ENCODE results near the gene FAM186B.

Gene FAM186B

DNA sequence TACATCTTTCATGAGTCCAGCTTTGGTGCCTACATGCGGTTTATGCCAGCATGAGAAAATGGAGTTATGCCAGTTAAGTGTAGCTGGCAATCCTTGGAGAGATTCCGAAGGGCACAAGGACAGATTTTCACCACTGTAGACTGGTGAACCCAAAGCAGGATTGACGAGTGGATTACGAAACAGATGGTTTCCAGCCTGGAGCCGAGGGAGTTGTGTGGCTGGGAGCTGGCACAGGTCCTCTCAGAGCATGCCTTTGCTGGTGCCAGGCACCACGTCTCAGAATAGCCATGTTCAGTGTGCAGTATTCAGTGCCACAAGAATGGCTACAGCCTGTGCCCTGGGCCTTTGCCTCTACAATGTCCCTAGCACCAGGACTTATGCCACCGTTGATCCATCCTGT, 53.4 kb downstream of the FAM186B start:
- no peak for DNase-seq

DNA sequence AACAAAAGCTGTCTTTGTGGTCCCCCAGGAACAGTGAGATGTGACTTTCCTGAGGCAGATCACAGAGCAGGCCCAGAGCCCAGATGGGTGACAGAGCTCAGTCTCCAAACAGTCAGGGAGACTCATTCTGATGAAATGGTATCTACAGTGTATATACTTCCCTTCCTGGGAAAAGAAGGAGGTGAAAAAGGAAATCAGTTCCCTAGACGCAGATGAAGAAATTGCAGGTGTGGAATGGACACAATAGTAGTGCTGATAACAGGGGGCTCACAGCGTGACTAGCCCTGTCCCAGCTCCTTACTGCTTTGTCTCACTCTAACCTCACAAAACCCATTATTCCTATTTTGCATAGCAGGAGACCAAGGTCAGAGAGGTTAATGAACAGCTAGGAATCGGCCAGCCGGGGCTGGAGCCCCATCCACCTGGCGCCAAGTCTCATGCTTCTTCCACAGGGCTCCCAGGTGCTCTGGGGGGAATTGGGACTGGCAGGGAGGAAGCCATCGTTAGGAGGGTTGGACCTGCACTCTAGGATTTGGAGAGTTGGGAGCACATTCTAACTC, 54.7 kb downstream of the FAM186B start:
- no peak for DNase-seq

DNA sequence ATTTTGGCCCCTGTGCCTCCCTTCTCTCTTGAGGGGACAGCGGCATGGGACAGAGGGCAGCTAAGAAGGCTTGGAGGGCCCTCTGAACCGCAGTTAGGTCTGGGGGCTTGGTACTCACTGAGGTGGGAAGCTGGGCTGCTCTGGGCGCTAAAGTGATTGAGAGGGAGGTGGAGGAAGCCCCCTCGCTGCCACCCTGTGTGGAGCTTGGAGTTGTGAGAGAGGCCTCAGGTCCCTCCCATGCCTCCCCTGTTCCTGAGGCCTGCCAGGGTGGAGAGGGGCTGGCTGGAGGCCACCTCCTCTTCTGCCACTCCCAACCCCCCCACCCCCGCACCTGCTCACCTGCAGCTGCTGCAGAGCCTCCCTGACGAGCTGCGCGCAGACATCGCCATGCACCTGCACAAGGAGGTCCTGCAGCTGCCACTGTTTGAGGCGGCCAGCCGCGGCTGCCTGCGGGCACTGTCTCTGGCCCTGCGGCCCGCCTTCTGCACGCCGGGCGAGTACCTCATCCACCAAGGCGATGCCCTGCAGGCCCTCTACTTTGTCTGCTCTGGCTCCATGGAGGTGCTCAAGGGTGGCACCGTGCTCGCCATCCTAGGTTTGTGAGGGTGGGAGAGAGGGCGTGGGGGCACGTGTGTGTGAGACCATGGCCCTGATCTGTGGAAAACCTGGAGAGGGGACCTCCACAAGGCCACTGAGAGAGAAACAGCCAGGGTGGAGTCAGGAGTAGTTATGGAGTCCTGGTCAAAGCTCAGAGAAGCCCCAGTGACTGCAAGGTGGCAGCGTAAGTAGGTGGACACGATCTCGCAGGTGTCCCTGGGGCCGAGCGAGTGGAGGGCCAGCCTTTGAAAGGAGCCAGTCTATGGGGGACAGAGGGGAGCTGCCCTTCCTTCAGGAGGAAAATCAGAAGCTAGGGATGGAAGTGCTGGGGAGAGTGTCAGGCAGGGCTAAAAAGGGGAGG, 55.4 kb downstream of the FAM186B start:
- DNase-seq = peak; percentile 34

DNA sequence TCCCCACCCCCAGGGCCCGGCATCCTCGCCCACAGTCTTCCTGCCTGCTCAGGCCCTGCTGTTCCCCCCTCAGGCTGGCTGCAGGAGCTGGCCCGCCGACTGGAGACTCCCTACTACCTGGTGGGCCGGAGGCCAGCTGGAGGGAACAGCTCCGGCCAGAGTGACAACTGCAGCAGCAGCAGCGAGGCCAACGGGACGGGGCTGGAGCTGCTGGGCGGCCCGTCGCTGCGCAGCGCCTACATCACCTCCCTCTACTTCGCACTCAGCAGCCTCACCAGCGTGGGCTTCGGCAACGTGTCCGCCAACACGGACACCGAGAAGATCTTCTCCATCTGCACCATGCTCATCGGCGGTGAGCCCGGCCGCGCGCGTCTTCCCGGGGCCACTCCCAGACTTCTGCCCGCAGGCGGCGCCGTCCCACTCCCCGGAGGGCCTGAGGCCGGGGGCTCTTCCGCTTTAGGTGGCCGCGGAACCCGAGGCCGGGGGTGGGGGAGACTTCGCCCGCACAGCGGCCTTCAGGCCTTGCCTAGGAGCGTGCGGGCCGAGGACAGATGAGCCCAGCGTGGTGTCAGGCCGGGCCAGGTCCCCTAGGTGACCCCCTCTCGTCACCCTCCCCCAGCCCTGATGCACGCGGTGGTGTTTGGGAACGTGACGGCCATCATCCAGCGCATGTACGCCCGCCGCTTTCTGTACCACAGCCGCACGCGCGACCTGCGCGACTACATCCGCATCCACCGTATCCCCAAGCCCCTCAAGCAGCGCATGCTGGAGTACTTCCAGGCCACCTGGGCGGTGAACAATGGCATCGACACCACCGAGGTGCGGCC, 56.4 kb downstream of the FAM186B start:
- no peak for DNase-seq

DNA sequence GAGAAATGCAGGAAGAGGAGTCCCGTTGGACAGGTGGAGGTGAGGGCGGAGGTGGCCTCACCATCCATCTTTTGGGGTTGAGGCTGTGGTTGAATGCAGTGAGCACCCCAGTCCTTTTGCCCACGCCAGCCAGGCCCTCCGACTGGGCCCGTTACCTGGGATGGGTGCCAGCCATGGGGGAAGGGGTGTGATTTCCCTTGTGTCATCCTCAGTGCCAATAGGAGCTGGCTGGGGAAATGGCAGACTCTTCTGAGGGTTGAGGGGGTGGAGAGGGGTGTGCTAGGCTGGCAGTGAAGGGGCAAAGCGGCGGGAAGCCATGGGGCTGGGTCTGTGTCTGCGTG, 57.0 kb downstream of the FAM186B start:
- DNase-seq = no peak

DNA sequence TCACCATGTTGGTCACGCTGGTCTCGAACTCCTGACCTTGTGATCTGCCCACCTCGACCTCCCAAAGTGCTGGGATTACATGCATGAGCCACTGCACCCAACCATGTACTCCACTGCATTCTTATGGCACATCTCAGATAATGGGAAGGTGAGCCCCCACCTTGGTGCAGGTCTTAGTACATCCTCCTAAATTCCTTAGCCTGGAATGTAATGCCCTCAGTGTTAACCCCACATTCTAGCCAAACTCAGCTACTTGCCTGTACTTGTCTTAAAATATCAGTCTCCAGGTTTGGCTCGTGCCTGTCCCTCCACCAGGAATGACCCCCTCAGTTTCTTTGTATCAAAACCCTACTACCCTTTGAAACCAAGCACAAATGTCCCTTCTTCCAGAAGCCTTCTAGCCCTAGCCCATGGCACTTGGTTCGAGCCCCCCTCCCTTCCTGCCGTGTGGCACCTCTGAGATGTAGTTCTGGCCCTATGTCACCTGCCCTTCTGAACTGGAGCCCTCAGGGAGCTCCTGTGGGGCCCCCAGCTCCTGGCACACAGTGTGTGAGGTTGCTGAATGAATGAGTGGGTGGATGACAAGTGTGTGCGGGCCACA, 58.2 kb downstream of the FAM186B start:
- DNase-seq = no peak

DNA sequence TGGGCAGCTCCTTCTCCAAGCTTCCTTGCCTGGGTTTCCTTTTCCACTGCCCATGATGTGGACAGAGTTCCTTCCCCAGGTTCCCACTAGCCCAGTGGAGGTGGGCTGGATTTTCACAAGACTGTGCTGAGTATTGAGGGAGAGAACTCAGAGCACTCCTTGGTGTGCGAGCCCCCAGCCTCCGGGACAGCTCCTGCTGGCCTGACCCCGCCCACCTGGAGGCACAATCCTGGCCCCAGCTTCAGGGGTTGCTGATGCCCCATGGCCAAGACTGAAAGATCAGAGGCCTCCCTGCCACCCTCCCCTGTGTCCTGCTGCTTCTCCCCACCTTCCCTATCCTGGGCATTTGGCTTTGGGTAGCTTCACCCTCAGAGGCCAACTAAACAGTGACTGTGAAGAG, 59.0 kb downstream of the FAM186B start:
- no peak for DNase-seq

DNA sequence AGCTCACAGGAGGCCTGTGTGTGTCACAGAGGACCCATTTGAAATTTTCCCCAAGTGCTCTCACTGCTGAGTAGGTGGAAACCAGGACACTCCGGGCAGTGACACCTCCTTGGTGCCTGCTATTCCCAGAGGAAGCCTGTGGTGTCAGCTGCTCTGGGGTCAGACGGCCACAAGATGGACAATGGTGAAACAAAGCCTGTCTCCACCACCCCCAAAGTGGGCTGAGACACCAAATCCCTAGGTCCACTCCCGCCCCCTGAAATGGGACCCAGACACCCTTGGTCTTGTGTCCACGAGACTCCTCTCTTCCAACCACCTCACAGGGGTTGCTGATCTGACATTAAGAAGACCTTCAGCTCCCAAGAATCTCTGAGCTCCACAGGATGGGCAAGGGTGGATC, 59.6 kb downstream of the FAM186B start:
- DNase-seq = no peak

DNA sequence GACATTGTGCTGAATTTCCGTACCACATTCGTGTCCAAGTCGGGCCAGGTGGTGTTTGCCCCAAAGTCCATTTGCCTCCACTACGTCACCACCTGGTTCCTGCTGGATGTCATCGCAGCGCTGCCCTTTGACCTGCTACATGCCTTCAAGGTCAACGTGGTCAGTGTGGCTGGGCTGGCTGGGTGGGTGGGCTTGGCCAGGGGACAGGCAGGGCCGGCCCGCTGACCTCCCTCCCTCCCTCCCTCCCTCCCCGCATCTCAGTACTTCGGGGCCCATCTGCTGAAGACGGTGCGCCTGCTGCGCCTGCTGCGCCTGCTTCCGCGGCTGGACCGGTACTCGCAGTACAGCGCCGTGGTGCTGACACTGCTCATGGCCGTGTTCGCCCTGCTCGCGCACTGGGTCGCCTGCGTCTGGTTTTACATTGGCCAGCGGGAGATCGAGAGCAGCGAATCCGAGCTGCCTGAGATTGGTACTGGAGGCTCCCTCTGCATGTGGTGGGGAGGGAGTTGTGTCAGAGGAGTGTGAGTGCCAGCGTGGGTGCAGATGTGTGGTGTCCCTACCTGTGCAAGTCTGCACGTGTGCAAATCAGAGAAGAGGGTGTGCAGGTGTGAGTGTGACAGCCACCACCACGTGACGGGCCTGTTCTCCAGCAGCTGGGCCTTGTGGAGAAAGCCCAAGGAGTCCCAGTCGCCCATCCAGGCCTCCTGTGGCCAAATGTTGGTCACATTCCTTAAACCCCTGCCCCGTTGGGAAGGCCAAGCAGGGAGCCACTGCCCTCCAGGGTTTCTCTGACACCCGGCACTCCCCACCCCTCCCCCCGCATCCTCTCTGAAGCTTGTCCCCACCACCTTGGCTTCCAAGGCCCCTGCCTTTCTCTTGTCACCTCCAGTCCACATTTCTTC, 61.3 kb downstream of the FAM186B start:
- DNase-seq = no peak

DNA sequence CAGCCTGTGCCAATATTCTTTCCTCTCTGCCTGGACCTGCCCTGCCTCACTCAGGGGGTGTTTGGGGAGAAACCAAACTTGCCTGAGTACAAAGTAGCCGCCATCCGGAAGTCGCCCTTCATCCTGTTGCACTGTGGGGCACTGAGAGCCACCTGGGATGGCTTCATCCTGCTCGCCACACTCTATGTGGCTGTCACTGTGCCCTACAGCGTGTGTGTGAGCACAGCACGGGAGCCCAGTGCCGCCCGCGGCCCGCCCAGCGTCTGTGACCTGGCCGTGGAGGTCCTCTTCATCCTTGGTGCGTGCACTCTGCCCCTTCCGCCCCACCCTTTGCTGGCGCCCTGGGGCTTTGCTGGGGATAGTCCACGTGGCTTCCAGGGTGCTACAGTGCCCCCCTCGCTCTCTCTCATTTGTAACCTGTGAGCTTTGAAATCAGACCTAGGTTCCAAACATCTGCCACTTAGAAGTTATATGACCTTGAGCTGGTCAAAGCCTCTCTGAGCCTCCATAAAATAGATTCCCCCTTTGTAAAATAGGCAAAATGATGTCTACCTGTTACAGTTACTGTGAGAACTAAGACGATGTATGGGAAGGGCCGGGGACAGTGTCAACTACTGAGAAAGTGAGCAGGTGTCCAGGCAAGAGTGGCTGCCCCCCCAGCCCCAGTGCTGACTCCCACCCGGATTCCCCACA, 62.1 kb downstream of the FAM186B start:
- DNase-seq = no peak

DNA sequence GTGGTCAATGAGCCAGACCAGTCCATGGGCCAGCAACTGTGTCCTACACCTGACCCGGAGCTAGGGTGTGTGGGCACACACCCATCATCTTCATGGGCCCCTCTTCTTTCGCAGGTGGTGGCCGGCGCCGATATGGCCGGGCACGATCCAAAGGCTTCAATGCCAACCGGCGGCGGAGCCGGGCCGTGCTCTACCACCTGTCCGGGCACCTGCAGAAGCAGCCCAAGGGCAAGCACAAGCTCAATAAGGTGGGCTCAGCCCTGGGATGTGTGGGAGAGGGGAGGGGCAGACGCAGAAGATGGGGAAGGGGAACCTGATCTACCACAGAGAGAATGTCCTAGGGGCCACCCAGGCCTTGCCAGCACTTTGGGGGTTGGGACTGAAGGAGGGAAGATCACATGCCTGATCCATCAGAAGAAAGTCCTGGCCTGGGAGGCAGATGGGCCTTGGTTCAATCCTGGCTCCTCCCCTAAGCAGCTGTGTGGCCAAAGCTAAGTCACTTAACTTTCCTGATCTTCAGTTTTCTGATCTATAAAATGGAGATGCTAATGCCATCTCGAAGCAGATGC, 62.8 kb downstream of the FAM186B start:
- no peak for DNase-seq

DNA sequence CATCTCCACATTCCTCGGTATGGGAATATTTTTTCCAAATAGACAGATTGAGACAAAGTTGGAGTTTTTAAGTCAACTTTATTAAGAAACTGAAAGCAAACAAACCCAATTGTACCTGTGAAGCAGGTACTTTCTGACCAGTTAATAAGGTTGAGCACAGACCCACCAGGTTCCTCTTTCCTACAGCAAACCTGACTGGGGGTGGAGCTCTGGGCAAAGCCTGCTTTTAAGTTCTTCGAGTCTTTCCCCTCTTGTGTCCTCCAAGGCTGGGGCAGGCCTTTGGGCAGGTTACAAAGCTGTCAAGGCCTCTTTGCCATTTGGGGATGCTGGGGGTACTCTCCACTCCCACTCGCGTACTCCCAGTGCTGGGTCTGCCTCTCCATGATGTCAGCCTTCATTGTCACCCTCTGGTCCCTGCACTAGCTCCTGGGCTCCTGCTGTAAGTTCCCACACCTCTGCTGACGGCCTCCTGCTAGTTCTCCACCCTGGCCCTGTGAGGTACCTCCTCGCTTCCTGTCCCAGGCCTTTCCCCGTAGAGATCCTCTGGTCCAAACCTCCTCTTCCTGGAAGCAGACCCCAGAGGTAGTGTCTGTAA, 63.4 kb downstream of the FAM186B start:
- DNase-seq = no peak

DNA sequence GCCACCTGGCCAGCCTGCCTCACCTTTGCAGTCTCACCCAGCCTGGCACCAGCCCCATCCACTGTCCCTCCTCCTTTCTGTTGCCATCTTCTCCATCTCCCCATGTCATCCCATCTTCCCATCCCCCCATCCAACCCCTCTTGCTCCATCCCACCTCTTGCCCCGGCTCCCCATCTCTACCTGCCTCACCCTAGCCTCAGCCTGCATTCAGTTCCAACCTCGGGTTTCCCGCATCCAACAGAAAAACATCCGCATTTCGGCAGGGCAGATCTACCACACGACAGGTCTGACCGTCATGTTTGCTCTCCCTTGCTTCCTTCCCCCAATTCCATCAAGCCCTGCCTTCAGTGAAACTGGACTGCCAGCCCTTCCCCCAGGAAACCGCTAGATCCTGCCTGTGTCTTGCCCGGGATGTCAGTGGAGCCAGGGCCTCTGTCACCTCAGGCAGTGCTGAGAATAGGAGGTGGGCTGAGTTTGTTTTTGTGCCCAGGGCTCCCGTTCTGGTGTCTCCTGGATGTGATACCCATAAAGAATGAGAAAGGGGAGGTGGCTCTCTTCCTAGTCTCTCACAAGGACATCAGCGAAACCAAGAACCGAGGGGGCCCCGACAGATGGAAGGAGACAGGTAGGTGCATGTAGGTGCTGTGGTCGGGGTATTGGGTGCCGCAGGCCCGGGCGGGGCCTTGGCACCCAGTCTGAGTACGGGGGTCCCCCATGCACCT, 64.1 kb downstream of the FAM186B start:
- no peak for DNase-seq

DNA sequence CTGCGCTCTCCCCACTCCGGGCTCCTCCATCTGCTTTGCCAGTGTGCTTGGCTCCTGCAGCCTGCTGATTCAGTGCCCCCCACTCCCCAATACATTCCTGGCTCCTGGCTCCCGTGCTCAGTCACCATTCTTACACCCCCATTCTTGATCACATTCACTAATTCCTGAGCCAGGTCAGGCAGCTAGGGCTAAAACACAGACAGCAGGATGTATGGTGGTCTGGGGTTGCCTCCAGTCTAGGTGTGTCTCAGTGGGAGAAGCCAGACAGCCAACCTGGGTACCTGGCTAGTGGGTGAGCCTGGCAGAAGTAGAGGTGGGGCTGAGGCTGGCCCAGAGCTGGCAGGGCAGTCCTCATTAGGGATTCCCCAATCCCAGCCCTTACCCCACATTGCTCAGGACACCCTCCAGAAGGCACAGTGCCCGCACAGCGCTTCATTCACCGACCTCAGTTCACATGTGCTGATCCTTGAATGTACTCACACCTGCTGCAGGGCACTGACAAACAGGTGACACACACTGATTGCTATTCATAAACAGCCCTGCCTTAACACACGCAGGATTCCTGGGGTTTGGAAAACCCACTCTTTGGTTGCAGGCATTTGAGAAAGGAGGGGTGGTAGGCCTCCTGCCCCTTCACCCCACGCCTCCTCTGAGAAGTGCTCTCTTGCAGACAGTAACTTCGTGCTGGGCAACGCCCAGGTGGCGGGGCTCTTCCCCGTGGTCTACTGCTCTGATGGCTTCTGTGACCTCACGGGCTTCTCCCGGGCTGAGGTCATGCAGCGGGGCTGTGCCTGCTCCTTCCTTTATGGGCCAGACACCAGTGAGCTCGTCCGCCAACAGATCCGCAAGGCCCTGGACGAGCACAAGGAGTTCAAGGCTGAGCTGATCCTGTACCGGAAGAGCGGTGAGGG, 65.0 kb downstream of the FAM186B start:
- DNase-seq = no peak

DNA sequence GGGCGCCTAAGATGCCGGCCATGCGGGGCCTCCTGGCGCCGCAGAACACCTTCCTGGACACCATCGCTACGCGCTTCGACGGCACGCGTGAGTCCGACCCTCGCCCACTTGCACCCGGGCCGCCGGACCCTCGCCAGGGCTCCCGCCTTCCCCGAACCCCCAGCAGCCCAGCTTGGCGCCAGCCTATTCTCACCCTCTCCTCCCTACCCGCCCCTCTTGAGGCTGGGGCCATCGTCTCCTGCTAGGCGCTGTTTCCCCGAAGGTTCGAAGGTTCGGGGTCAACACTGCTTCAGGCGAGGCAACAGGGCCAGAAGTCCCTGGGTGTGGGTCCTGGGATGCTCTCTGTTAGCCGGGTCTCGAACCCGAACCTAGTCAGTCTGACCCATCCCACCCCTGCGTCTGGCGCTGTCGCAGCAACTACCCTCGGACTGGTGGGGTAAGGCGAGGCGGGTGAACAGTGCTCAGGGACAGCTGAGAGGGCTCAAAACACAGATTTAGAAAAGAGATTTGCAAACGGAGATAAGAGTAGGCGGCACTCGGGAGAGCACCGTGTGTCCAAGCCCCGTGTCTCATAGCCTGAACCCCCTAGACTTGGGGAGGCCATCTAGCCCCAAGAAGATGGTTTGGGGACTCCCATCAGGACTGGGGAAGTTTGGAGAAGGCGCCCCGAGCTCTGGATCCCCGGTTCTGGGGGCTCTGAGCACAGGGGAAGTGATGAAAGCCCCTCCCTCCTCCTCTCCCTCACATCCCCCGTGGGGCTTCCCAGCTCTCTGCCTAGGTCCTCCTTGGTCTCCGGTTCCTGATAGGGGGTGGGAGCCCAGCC, 65.8 kb downstream of the FAM186B start:
- DNase-seq = no peak

DNA sequence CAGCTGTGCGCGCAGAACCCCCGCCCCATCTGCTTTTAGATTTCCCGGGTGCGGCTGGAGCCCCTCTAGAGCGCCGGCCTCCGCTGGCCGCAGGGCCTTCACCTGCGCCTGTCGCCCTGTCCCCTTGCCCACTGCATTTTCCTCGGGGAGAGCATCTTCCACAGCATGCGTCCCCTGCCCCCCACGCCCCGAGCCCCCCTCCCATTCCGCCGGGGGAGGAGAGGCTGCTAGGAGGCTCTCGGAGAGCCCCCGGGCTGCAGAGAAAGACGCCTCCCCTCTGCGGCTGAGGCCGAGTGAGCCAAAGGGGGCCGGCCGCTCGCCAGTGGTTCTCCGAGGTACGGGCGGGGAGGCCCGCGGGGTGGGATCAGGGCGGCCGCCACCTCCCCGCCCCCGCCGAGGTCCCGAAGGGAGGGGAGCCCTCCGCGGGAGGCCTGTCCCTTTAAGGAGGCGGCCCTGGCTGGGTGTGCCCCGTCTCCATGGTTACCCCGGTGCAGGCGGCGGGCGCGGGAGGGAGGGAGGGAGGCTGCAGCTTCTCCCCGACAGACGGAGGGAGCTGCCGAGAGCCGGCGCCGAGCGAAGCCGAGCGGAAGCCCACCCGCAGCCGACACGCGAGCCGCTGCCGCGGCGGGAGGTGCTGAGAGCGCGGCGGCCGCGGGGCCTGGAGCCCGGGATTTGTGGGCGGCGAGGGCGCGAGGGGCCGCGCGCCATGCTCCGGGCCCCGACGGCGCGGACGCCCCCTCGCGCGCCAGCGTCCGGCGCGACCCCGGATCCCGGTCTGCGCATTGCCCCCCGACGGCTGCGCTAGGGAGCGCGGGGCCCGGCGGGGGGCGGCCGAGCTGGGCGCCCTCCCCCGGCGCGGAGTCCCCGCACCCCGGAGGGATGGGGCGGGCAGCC, 66.7 kb downstream of the FAM186B start, which contains the start of gene KCNH3:
Gene KCNH3, plus strand, starts transcription at position 521 of the 894 bp plus-strand sequence. CDS start 387 bp downstream, outside the sequence.
- DNase-seq = no peak

All from NCI-H2081 treated with DMSO at 0.1 percent for 48 hours (cell line).